ENCODE data around the gene CENPO.

Gene CENPO

DNA sequence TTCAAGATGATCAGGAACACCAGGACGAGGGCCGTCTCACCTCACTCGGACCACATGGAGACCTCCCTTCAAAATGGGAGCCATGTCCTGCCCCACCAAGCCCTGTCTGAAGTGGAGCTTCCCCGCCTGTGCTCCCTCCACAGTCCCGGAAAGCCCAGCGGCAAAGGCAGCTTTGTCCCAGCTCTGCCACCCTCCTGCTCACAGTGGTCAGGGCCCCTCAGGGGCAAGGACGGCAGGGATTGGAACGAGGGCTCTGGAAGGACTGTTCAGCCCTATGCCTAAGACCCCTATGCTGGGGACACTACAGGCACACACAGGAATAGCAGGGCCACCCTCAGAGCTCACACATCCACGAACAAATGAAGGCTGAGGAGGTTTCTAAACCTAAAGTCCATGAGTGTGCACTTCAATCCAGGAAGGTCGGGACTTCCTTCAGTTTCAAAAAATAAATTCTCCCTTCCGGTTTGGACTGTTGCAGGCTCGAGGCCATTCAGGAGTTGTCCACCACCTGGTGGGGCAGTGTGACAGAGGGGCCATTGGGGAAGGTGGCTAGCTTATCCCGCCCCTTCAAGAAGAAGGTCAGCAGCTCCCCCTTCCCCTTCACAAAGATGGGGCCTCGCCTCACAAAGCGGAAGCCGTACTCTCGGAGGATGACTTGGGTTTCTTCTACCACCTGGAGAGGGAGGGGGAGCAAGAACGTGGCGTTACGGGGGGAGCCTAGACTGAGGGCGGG lies 26.4 kb downstream of the CENPO start:
- 96% methylated on average over 20 of the region's 21 CpGs for WGBS
- Histone ChIP-seq H3K4ac (ENCODE audit: low read depth in 1 of 2, low read length in 2 of 2) (peak overlapping the region in 1 of 2 experiments; percentile 57), H3K27ac (ENCODE audit: low read length, poor library complexity, severe bottlenecking) (no peak overlapping the region), H2BK12ac (ENCODE audit: low read length in 2 of 2) (no peak overlapping the region), H4K91ac (ENCODE audit: low read length) (peak overlapping the region; percentile 71), H3K79me1 (replicated peaks; ENCODE audit: low read length, poor library complexity, severe bottlenecking) (peaks cover 28% of the 10 kb centered on the region), H3K23ac (ENCODE audit: low read length in 2 of 2) (peak overlapping the region in 1 of 2 experiments; percentile 3), H3K36me3 (ENCODE audit: control insufficient read depth in 1 of 2, insufficient read depth in 2 of 2, low read depth in 1 of 2, low read length in 2 of 2) (peaks cover 35 to 77% of the 10 kb centered on the region in 2 experiments), H3K9me3 (ENCODE audit: control insufficient read depth, low read length) (no peaks in the 10 kb centered on the region), H2BK15ac (ENCODE audit: low read depth, poor library complexity, severe bottlenecking) (peak overlapping the region; percentile 67), H4K8ac (ENCODE audit: low read length) (no peak overlapping the region), H2AK5ac (ENCODE audit: low read length, severe bottlenecking) (peak overlapping the region; percentile 36), H3K4me2 (ENCODE audit: low read length, poor library complexity, severe bottlenecking) (no peak overlapping the region), H3K14ac (ENCODE audit: low read length in 2 of 2) (no peak overlapping the region), H2AFZ (ENCODE audit: low read depth, low read length) (no peak overlapping the region), H3K9ac (ENCODE audit: low read length) (no peak overlapping the region), H3K4me3 (ENCODE audit: insufficient read depth in 1 of 2, low read depth in 1 of 2, low read length in 2 of 2) (no peak overlapping the region), H2BK5ac (ENCODE audit: low read depth, low read length, poor library complexity, severe bottlenecking) (no peak overlapping the region), H3K4me1 (ENCODE audit: control insufficient read depth, insufficient read depth, low read depth, low read length) (peaks cover 19% of the 10 kb centered on the region), H3K18ac (ENCODE audit: low read depth in 1 of 2, low read length in 2 of 2) (no peak overlapping the region), H3K27me3 (ENCODE audit: control insufficient read depth in 1 of 2, insufficient read depth in 1 of 2, low read length in 2 of 2) (no peaks in the 10 kb centered on the region), H2BK120ac (ENCODE audit: low read depth, low read length) (no peak overlapping the region)
- DNase-seq, result no peak

DNA sequence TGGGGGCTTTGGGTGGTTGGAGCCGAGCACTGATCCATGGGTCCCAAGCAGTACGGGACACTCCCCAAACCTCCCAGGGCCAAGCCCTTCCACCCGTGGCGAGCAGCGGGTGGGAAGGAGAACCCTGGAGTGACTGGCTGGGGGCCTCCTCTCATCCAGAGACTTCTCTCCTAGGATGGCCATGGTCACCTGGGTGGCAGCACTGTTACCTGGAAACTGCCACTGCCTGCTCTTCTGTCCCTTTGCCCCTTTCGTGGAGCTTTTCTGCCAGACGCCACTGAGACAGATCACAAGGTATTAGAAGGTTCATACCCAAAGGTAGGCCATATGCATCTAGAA lies 26.9 kb downstream of the CENPO start:
- no peak overlapping the region for H2BK120ac ChIP-seq (ENCODE audit: low read depth, low read length)
- no peak overlapping the region for H2BK5ac ChIP-seq (ENCODE audit: low read depth, low read length, poor library complexity, severe bottlenecking)
- no peak overlapping the region for H3K18ac ChIP-seq (ENCODE audit: low read depth in 1 of 2, low read length in 2 of 2)
- peaks cover 31% of the 10 kb centered on the region for H3K79me1 ChIP-seq (replicated peaks; ENCODE audit: low read length, poor library complexity, severe bottlenecking)
- 97% methylated on average over 7 of the region's 7 CpGs for whole genome bisulfite sequencing
- H3K27me3 ChIP-seq (ENCODE audit: control insufficient read depth in 1 of 2, insufficient read depth in 1 of 2, low read length in 2 of 2), result no peaks in the 10 kb centered on the region
- no peak overlapping the region for H2BK12ac ChIP-seq (ENCODE audit: low read length in 2 of 2)
- H3K4me1 ChIP-seq (ENCODE audit: control insufficient read depth, insufficient read depth, low read depth, low read length), result peaks cover 19% of the 10 kb centered on the region
- H3K4me2 ChIP-seq (ENCODE audit: low read length, poor library complexity, severe bottlenecking), result no peak overlapping the region
- H4K8ac ChIP-seq (ENCODE audit: low read length), result no peak overlapping the region
- no peak overlapping the region for H3K9ac ChIP-seq (ENCODE audit: low read length)
- peaks cover 38 to 78% of the 10 kb centered on the region in 2 experiments for H3K36me3 ChIP-seq (ENCODE audit: control insufficient read depth in 1 of 2, insufficient read depth in 2 of 2, low read depth in 1 of 2, low read length in 2 of 2)
- H3K4ac ChIP-seq (ENCODE audit: low read depth in 1 of 2, low read length in 2 of 2), result no peak overlapping the region
- H4K91ac ChIP-seq (ENCODE audit: low read length), result no peak overlapping the region
- DNase-seq, result no peak
- no peak overlapping the region for H3K4me3 ChIP-seq (ENCODE audit: insufficient read depth in 1 of 2, low read depth in 1 of 2, low read length in 2 of 2)
- H3K14ac ChIP-seq (ENCODE audit: low read length in 2 of 2), result no peak overlapping the region
- no peak overlapping the region for H3K23ac ChIP-seq (ENCODE audit: low read length in 2 of 2)
- H2BK15ac ChIP-seq (ENCODE audit: low read depth, poor library complexity, severe bottlenecking), result no peak overlapping the region
- H2AFZ ChIP-seq (ENCODE audit: low read depth, low read length), result no peak overlapping the region
- no peak overlapping the region for H3K27ac ChIP-seq (ENCODE audit: low read length, poor library complexity, severe bottlenecking)
- no peak overlapping the region for H2AK5ac ChIP-seq (ENCODE audit: low read length, severe bottlenecking)
- H3K9me3 ChIP-seq (ENCODE audit: control insufficient read depth, low read length), result no peaks in the 10 kb centered on the region

DNA sequence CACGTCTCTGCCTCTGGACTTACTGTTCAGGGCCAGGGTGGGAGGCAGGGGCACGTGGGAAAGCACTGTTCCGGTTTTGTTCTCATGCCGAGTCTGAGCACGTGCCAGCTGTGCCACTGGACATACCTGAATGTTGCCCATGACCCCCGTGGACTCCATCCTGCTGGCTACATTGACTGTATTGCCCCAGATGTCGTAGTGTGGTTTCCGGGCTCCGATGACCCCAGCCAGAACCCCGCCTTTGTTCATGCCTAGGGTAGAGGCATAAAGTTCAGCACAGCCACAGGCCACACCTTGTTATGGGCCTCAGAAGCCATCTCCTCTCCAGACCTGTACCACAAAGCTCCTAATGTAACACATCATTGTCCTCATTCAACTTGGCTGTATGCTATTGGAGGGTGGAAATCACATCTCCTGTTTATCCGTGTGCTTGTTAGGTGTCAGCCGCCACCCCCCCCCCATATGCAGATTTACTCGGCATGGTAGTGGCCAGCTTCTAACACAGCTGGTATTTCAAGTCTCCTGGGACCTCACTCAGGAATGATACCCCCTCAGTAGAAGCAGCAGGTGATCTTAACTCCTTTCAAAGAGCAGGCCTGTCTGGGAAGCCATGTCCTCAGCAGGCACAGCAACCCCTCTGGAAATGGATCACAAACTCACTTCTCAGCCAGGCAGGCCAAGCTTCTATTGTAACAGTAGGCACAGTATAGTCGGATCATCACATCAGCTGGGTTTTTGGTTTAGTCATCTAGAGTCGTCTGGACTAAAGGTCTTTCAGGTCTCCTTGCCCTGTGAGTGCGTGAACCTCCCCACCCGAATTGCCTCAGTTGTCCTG lies 27.6 kb downstream of the CENPO start:
- WGBS, result 95% methylated on average over 17 of the region's 17 CpGs

DNA sequence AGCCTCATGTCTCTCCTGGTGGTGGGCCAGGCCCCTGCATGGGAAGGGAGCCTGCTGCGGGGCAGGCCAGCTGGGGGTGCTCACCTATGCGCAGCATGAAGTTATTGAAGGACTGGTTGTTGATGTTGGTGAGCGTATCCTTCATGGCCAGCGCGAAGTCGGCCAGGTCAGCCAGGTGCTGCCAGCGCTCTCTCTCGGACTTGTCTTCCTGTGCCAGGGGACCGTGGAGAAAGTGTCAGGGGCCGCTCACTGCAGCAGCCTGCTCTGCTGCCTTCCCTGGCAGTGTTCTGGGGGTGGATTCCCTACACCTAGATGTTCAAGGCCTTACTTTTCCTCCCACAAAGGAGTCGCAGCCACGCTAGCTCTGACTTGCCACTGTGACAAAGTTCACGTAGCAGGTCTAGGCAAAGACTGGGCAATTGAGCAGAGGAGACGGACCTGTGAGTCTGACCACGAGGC lies 28.2 kb downstream of the CENPO start:
- Histone ChIP-seq H3K4me2 (ENCODE audit: low read length, poor library complexity, severe bottlenecking) (no peak overlapping the region), H3K14ac (ENCODE audit: low read length in 2 of 2) (no peak overlapping the region), H3K4me1 (ENCODE audit: control insufficient read depth, insufficient read depth, low read depth, low read length) (peaks cover 26% of the 10 kb centered on the region), H2AFZ (ENCODE audit: low read depth, low read length) (no peak overlapping the region), H3K27ac (ENCODE audit: low read length, poor library complexity, severe bottlenecking) (peak overlapping the region; percentile 6), H3K18ac (ENCODE audit: low read depth in 1 of 2, low read length in 2 of 2) (no peak overlapping the region), H3K23ac (ENCODE audit: low read length in 2 of 2) (no peak overlapping the region), H4K8ac (ENCODE audit: low read length) (no peak overlapping the region), H2BK120ac (ENCODE audit: low read depth, low read length) (no peak overlapping the region), H3K27me3 (ENCODE audit: control insufficient read depth in 1 of 2, insufficient read depth in 1 of 2, low read length in 2 of 2) (no peaks in the 10 kb centered on the region), H2BK12ac (ENCODE audit: low read length in 2 of 2) (no peak overlapping the region), H3K36me3 (ENCODE audit: control insufficient read depth in 1 of 2, insufficient read depth in 2 of 2, low read depth in 1 of 2, low read length in 2 of 2) (peaks cover 38 to 70% of the 10 kb centered on the region in 2 experiments), H2AK5ac (ENCODE audit: low read length, severe bottlenecking) (peak overlapping the region; percentile 49), H3K4me3 (ENCODE audit: insufficient read depth in 1 of 2, low read depth in 1 of 2, low read length in 2 of 2) (no peak overlapping the region), H3K4ac (ENCODE audit: low read depth in 1 of 2, low read length in 2 of 2) (no peak overlapping the region), H3K9ac (ENCODE audit: low read length) (no peak overlapping the region), H3K9me3 (ENCODE audit: control insufficient read depth, low read length) (no peaks in the 10 kb centered on the region), H2BK15ac (ENCODE audit: low read depth, poor library complexity, severe bottlenecking) (no peak overlapping the region), H4K91ac (ENCODE audit: low read length) (no peak overlapping the region), H3K79me1 (replicated peaks; ENCODE audit: low read length, poor library complexity, severe bottlenecking) (peaks cover 30% of the 10 kb centered on the region), H2BK5ac (ENCODE audit: low read depth, low read length, poor library complexity, severe bottlenecking) (no peak overlapping the region)
- DNase-seq, result no peak
- WGBS, result 97% methylated on average over 15 of the region's 15 CpGs

More for the DNA sequence above, 27.6 kb downstream of the CENPO start:
- Histone ChIP-seq H4K8ac (ENCODE audit: low read length) (no peak overlapping the region), H3K79me1 (replicated peaks; ENCODE audit: low read length, poor library complexity, severe bottlenecking) (peaks cover 33% of the 10 kb centered on the region), H3K18ac (ENCODE audit: low read depth in 1 of 2, low read length in 2 of 2) (no peak overlapping the region), H2BK5ac (ENCODE audit: low read depth, low read length, poor library complexity, severe bottlenecking) (no peak overlapping the region), H3K14ac (ENCODE audit: low read length in 2 of 2) (no peak overlapping the region), H3K4me3 (ENCODE audit: insufficient read depth in 1 of 2, low read depth in 1 of 2, low read length in 2 of 2) (no peak overlapping the region), H2BK15ac (ENCODE audit: low read depth, poor library complexity, severe bottlenecking) (no peak overlapping the region), H3K4ac (ENCODE audit: low read depth in 1 of 2, low read length in 2 of 2) (no peak overlapping the region), H3K23ac (ENCODE audit: low read length in 2 of 2) (no peak overlapping the region), H2AK5ac (ENCODE audit: low read length, severe bottlenecking) (no peak overlapping the region), H3K27ac (ENCODE audit: low read length, poor library complexity, severe bottlenecking) (no peak overlapping the region), H3K4me1 (ENCODE audit: control insufficient read depth, insufficient read depth, low read depth, low read length) (peaks cover 22% of the 10 kb centered on the region), H3K4me2 (ENCODE audit: low read length, poor library complexity, severe bottlenecking) (no peak overlapping the region), H3K36me3 (ENCODE audit: control insufficient read depth in 1 of 2, insufficient read depth in 2 of 2, low read depth in 1 of 2, low read length in 2 of 2) (peaks cover 38 to 74% of the 10 kb centered on the region in 2 experiments), H3K9ac (ENCODE audit: low read length) (no peak overlapping the region), H3K27me3 (ENCODE audit: control insufficient read depth in 1 of 2, insufficient read depth in 1 of 2, low read length in 2 of 2) (no peaks in the 10 kb centered on the region), H2BK12ac (ENCODE audit: low read length in 2 of 2) (no peak overlapping the region), H2BK120ac (ENCODE audit: low read depth, low read length) (no peak overlapping the region), H3K9me3 (ENCODE audit: control insufficient read depth, low read length) (no peaks in the 10 kb centered on the region), H4K91ac (ENCODE audit: low read length) (no peak overlapping the region), H2AFZ (ENCODE audit: low read depth, low read length) (no peak overlapping the region)
- DNase-seq, result no peak
